Stimulated activated CD4-positive, alpha-beta T cell treated with anti-CD3 and anti-CD28 coated beads, TNF-alpha, amount 100 ng/mL, for 1 hour (primary cell): ENCODE results near the gene GALNT16.
"Not testable (repeated sequence)": the region's sequence is repeated elsewhere in the genome, so short reads cannot be mapped to it uniquely, and the experiment has no call there.

Experiments
- DNase-seq, 3 donors: peaks; one replicate each; pipeline ENCODE4 v3.0.0-alpha.2; 2020; ENCODE audit warnings: low read depth in 3 of 3, low spot score in 1 of 3

Gene GALNT16

GRCh38 chr14:69259527-69260189 lies at the start of gene GALNT16:
Gene GALNT16, plus strand, starts transcription at chr14:69260158. Its CDS starts 133 bp downstream, at chr14:69260291.
- DNase-seq: no peak

- no peak for DNase-seq
These were observed 45.6 kb upstream of the GALNT16 start for GRCh38 chr14:69214393-69214792.

- not testable (repeated sequence) for DNase-seq
These were observed 42.3 kb upstream of the GALNT16 start for GRCh38 chr14:69217663-69218062.

GRCh38 chr14:69224946-69225345 lies 35.0 kb upstream of the GALNT16 start:
- no peak for DNase-seq

GRCh38 chr14:69226178-69226577 lies 33.8 kb upstream of the GALNT16 start:
- DNase-seq: no peak

GRCh38 chr14:69226736-69227135 lies 33.2 kb upstream of the GALNT16 start:
- DNase-seq: no peak

- no peak for DNase-seq
These were observed 28.5 kb upstream of the GALNT16 start for GRCh38 chr14:69231486-69231885.

GRCh38 chr14:69232388-69232787 lies 27.6 kb upstream of the GALNT16 start:
- DNase-seq: no peak

GRCh38 chr14:69234106-69234505 lies 25.9 kb upstream of the GALNT16 start:
- DNase-seq: no peak

- DNase-seq: no peak
These were observed 24.2 kb upstream of the GALNT16 start for GRCh38 chr14:69235708-69236107.

GRCh38 chr14:69237142-69237541 lies 22.8 kb upstream of the GALNT16 start:
- DNase-seq: no peak

- DNase-seq: no peak
These were observed 22.4 kb upstream of the GALNT16 start for GRCh38 chr14:69237584-69237983.

- no peak for DNase-seq
These were observed 21.1 kb upstream of the GALNT16 start for GRCh38 chr14:69238883-69239282.

- DNase-seq: no peak
These were observed 19.3 kb upstream of the GALNT16 start for GRCh38 chr14:69240527-69241173.

- DNase-seq: no peak
These were observed 18.4 kb upstream of the GALNT16 start for GRCh38 chr14:69241577-69241976.

GRCh38 chr14:69242311-69243224 lies 17.4 kb upstream of the GALNT16 start:
- DNase-seq: no peak

- DNase-seq: no peak
These were observed 15.0 kb upstream of the GALNT16 start for GRCh38 chr14:69244946-69245345.

GRCh38 chr14:69246331-69246730 lies 13.6 kb upstream of the GALNT16 start:
- no peak for DNase-seq

GRCh38 chr14:69247676-69248440 lies 12.1 kb upstream of the GALNT16 start:
- DNase-seq: no peak

- DNase-seq: no peak
These were observed 10.4 kb upstream of the GALNT16 start for GRCh38 chr14:69249603-69250002.

- no peak for DNase-seq
These were observed 7.1 kb upstream of the GALNT16 start for GRCh38 chr14:69252851-69253250.
